Endothelial cell of umbilical vein (primary cell): Measurements from ENCODE around the gene JUNB. TPM values are rescaled to one million over a fixed set of nuclear protein-coding genes. Genes with fewer than 3 reads are reported as not detected.

Experiments used
- BruUV-seq: library from RNA; stranded (reverse); fragments of 400-500 nt; replicated peaks from 2 replicates; lab custom pipeline; 2021; lab: Mats Ljungman, UMichigan
- CTCF ChIA-PET: fragments of 300-600, 350-600 bp; sonication (Branson Sonifier 250); formaldehyde crosslinking; loops from one replicate; lab custom pipeline; 2021; ENCODE audit warnings: antibody characterized with exemption, inconsistent platforms; lab: Charles Lee
- POLR2A ChIA-PET: fragments of 300-600, 350-600 bp; sonication (Branson Sonifier 250); formaldehyde crosslinking; loops from one replicate; lab custom pipeline; 2021; ENCODE audit warnings: antibody characterized with exemption, inconsistent platforms; lab: Charles Lee
- DNase-seq: peaks from one replicate; pipeline ENCODE4 v3.0.0-alpha.2; 2011; ENCODE audit warnings: low read depth, low spot score
- FAIRE-seq: peaks from 2 replicates; lab custom pipeline; 2011; peaks lifted over from hg19 to GRCh38; lab: Jason Lieb, UNC
- H2AFZ ChIP-seq: 2 replicates; pipeline ENCODE4 v1.6.0; 2012; ENCODE audit warnings: low read depth, low read length, control low read depth, inconsistent platforms
- H3K27ac ChIP-seq: 2 replicates; pipeline ENCODE4 v1.5.1; 2011; ENCODE audit warnings: low read depth, mild to moderate bottlenecking, control low read depth, low read length, moderate library complexity; ENCODE audit not compliant: insufficient read depth
- H3K27me3 ChIP-seq, 2 experiments: 2 replicates each; pipeline versions ENCODE4 v1.6.0 to v1.6.1; 2011; ENCODE audit warnings: low read length in 2 of 2, mixed read lengths in 1 of 2; ENCODE audit not compliant: control insufficient read depth in 2 of 2, insufficient read depth in 2 of 2
- H3K36me3 ChIP-seq, 2 experiments: 2 replicates in 1 of 2; 3 replicates in 1 of 2; pipeline ENCODE4 v1.5.1; 2011; ENCODE audit warnings: low read length in 2 of 2, mild to moderate bottlenecking in 1 of 2, moderate library complexity in 1 of 2; ENCODE audit not compliant: control insufficient read depth in 2 of 2, insufficient read depth in 2 of 2; ENCODE audit errors: extremely low read depth in 1 of 2
- H3K4me1 ChIP-seq: 3 replicates; pipeline ENCODE4 v1.5.1; 2011; ENCODE audit warnings: mild to moderate bottlenecking, low read length; ENCODE audit not compliant: control insufficient read depth, insufficient read depth; ENCODE audit errors: extremely low read depth
- H3K4me2 ChIP-seq: 2 replicates; pipeline ENCODE4 v1.6.1; 2011; ENCODE audit warnings: low read length, control low read depth, mixed read lengths; ENCODE audit not compliant: insufficient read depth
- H3K4me3 ChIP-seq, 3 experiments: fragments of 200-600 bp in 1 of 3; sonication (generic), shearing (Covaris generic) in 1 of 3; replicated peaks in 1 of 3; 2 replicates each; pipeline ENCODE4 v1.5.1; 2011 to 2016; ENCODE audit warnings: control low read depth in 3 of 3, low read length in 3 of 3, mild to moderate bottlenecking in 2 of 3, inconsistent platforms in 1 of 3, low read depth in 1 of 3, moderate library complexity in 1 of 3; ENCODE audit not compliant: insufficient read depth in 1 of 3
- H3K79me2 ChIP-seq: 2 replicates; pipeline ENCODE4 v1.6.0; 2012; ENCODE audit warnings: low read length, inconsistent platforms; ENCODE audit not compliant: control insufficient read depth, insufficient read depth
- H3K9ac ChIP-seq: replicated peaks from 2 replicates; pipeline ENCODE3; 2011; ENCODE audit warnings: low read length, control low read depth; ENCODE audit not compliant: insufficient read depth; ENCODE audit errors: extremely low read depth
- H3K9me1 ChIP-seq: replicated peaks from 3 replicates; pipeline ENCODE4 v1.6.0; 2011; ENCODE audit warnings: mild to moderate bottlenecking, low read length; ENCODE audit not compliant: control insufficient read depth, insufficient read depth; ENCODE audit errors: extremely low read depth
- H3K9me3 ChIP-seq: replicated peaks from 2 replicates; pipeline ENCODE4 v1.5.1; 2012; ENCODE audit warnings: low read length, inconsistent platforms; ENCODE audit not compliant: control insufficient read depth, insufficient read depth
- H4K20me1 ChIP-seq: replicated peaks from 2 replicates; pipeline ENCODE3; 2011; ENCODE audit warnings: mild to moderate bottlenecking, low read length; ENCODE audit not compliant: control insufficient read depth, insufficient read depth; ENCODE audit errors: extremely low read depth
- CTCF ChIP-seq, 2 donors: IDR thresholded peaks; 1 replicate in 1 of 2; 2 replicates in 1 of 2; pipeline ENCODE4 v1.5.1; 2011; ENCODE audit warnings: low read length in 2 of 2, mild to moderate bottlenecking in 2 of 2, moderate library complexity in 2 of 2, control low read depth in 1 of 2, inconsistent platforms in 1 of 2, low read depth in 1 of 2; ENCODE audit not compliant: insufficient read depth in 1 of 2; ENCODE audit errors: extremely low read depth in 1 of 2
- EZH2 ChIP-seq: IDR thresholded peaks from 2 replicates; pipeline ENCODE4 v1.6.1; 2012; ENCODE audit warnings: borderline replicate concordance, low read depth, mild to moderate bottlenecking, moderate library complexity, low read length, inconsistent platforms; ENCODE audit not compliant: severe bottlenecking
- FOS ChIP-seq: IDR thresholded peaks from 2 replicates; pipeline ENCODE4 v1.6.1; 2011; ENCODE audit warnings: mild to moderate bottlenecking, low read length, moderate library complexity, borderline replicate concordance; ENCODE audit not compliant: insufficient read depth
- GATA2 ChIP-seq: IDR thresholded peaks from 2 replicates; pipeline ENCODE4 v1.7.0; 2011; ENCODE audit warnings: low read depth, mild to moderate bottlenecking, moderate library complexity, mixed read lengths, low read length; ENCODE audit not compliant: insufficient read length, insufficient read depth
- JUN ChIP-seq: IDR thresholded peaks from 2 replicates; pipeline ENCODE4 v1.6.1; 2011; ENCODE audit warnings: borderline replicate concordance, low read depth; ENCODE audit not compliant: insufficient read length, insufficient read depth
- MAX ChIP-seq: IDR thresholded peaks from 2 replicates; pipeline ENCODE4 v1.6.1; 2011; ENCODE audit not compliant: insufficient read depth, insufficient read length
- MYC ChIP-seq: IDR thresholded peaks from one replicate; pipeline ENCODE4 v1.6.1; 2011; ENCODE audit warnings: mild to moderate bottlenecking, low read depth, low read length
- POLR2A ChIP-seq: IDR thresholded peaks from 2 replicates; pipeline ENCODE4 v1.6.1; 2012; ENCODE audit warnings: low read depth, mild to moderate bottlenecking, control low read depth, low read length
- POLR2AphosphoS5 ChIP-seq: IDR thresholded peaks from 2 replicates; pipeline ENCODE4 v1.6.1; 2012; ENCODE audit warnings: low read depth, mild to moderate bottlenecking, control low read depth, low read length, moderate library complexity; ENCODE audit not compliant: insufficient read depth
- dilution Hi-C: fragments of 300-500 bp; cut with MboI; formaldehyde crosslinking; loops from one replicate; pipeline ENCODE4 v1.15.0; 2019; ENCODE audit warnings: low sequenced_read_pairs; ENCODE audit not compliant: extremely low pct_ligation_motif_present
- intact Hi-C: fragments of 100-400 bp; cut with micrococcal nuclease; formaldehyde crosslinking; loops from one replicate; pipeline ENCODE4 v1.10.0; 2022
- polyA plus RNA-seq, 4 experiments: library from polyadenylated mRNA; depleted of rRNA in 3 of 4; stranded (reverse) in 3 of 4; unstranded in 1 of 4; fragments of >200 nt; gene quantifications; 2 replicates each; pipeline versions ENCODE4 v1.2.1 to v1.2.3, GENCODE V29; 2011 to 2012; ENCODE audit warnings: missing spikeins in 1 of 4
- total RNA-seq: library from RNA; stranded (reverse); gene quantifications from 2 replicates; pipeline ENCODE4 v1.2.3, GENCODE V29; 2021

Gene JUNB
- total and polyA plus RNA-seq, 2 donors (not counting 3 experiments of a cell fraction or from before 2014, with no cell fraction given), result 22.8 to 74.4 TPM

GRCh38 chr19:12763100-12763499 lies 28.2 kb upstream of the JUNB start:
- dilution Hi-C loops, result no loop called here
- ChIA-PET CTCF (interaction anchor here (9.9 to 12.6 kb wide), 3 partner anchors 12 to 85 kb away, joined by 144 to 524 read pairs (median 481); partner anchors contain the start of genes HOOK2, JUNB, PRDX2 and THSD8), POLR2A (interaction anchor here (1.6 kb wide), 1 partner anchor 29 kb away, joined by 5 read pairs; the partner anchor contains the start of gene JUNB)
- intact Hi-C loops, result no loop called here
- no peaks in the 10 kb centered on the region for H3K9me3 ChIP-seq
- H3K9ac ChIP-seq, result no peak overlapping the region
- no peak for TF ChIP-seq EZH2
- TF ChIP-seq GATA2, result no peak
- no peak for TF ChIP-seq CTCF (IDR thresholded peaks at IDR 0.05; ENCODE audit: extremely low read depth in 1 of 2, insufficient read depth in 1 of 2, low read depth in 1 of 2, low read length in 2 of 2)
- no peak for TF ChIP-seq FOS
- no peak for TF ChIP-seq POLR2AphosphoS5
- TF ChIP-seq POLR2A, result no peak
- TF ChIP-seq JUN, result no peak
- no peak for TF ChIP-seq MYC
- TF ChIP-seq MAX, result no peak
- H3K27me3 ChIP-seq, result no peaks in the 10 kb centered on the region
- no peaks in the 10 kb centered on the region for H3K79me2 ChIP-seq
- H3K27ac ChIP-seq, result no peak overlapping the region
- no TSS peak for BruUV-seq
- H3K4me2 ChIP-seq, result no peak overlapping the region
- FAIRE-seq, result no peak
- no peaks in the 10 kb centered on the region for H3K4me1 ChIP-seq
- no peaks in the 10 kb centered on the region for H4K20me1 ChIP-seq
- no peaks in the 10 kb centered on the region for H3K9me1 ChIP-seq
- H2AFZ ChIP-seq, result no peak overlapping the region
- no peak overlapping the region for H3K4me3 ChIP-seq
- no peaks in the 10 kb centered on the region for H3K36me3 ChIP-seq
- no peak for DNase-seq
